ENCODE results near the gene FOXQ1. TPM values are rescaled to one million over a fixed set of nuclear protein-coding genes. Genes with fewer than 3 reads are reported as not detected.
"Not testable (repeated sequence)": the region's sequence is repeated elsewhere in the genome, so short reads cannot be mapped to it uniquely, and the experiment has no call there.

FOXQ1 gene
- total RNA-seq, 1 donor = not detected

- DNase-seq (ENCODE audit: low read depth in 2 of 3, low spot score in 2 of 3) = no peak
Measured at GRCh38 chr6:1318036-1318435, 6.1 kb downstream of the FOXQ1 start.

GRCh38 chr6:1318584-1318983 lies 6.7 kb downstream of the FOXQ1 start:
- not testable (repeated sequence) for DNase-seq (ENCODE audit: low read depth in 2 of 3, low spot score in 2 of 3)

- DNase-seq (ENCODE audit: low read depth in 2 of 3, low spot score in 2 of 3) = no peak
Measured at GRCh38 chr6:1321738-1322137, 9.8 kb downstream of the FOXQ1 start.

DNA sequence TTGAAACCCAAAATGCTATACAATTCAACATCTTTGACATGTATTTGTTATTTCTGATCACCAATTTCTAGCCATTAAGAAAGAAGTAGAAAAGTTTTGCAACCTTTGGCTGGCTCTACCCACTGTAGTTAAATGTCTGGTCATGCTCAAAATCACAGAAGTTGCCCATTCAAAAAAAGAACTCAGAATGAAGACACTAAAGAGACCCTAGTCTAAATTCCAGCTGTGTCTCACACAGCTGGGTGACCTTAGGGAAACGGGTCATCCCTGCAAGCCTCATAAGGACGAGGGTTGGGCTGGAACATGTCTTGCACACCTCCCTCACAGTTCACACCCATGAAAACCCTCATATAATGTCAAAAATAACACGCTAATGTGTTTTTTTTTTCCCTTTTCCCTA lies 10.3 kb downstream of the FOXQ1 start:
- DNase-seq (ENCODE audit: low read depth in 2 of 3, low spot score in 2 of 3) = no peak

- no peak for DNase-seq (ENCODE audit: low read depth in 2 of 3, low spot score in 2 of 3)
Measured at GRCh38 chr6:1322696-1323219, 10.9 kb downstream of the FOXQ1 start.

DNA sequence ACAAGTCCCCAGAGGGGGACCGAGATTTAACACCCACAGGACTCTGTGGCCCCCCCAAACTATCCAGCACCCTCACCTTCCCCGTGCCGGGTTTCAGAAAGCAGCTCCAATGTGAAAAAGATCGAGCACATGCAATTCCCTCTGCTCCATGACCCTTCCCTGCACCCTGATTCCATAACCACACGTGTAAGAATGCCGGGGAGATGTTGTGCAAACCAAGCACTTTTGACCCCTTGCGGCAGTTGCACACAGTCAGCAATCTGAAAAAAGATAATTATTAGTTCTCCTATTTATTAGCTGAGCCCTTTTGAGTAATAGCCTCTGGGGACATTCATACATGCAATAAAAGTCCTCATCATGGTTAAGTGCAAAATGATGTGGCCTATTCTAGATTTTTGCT lies 13.0 kb downstream of the FOXQ1 start:
- DNase-seq (ENCODE audit: low read depth in 2 of 3, low spot score in 2 of 3) = no peak

DNA sequence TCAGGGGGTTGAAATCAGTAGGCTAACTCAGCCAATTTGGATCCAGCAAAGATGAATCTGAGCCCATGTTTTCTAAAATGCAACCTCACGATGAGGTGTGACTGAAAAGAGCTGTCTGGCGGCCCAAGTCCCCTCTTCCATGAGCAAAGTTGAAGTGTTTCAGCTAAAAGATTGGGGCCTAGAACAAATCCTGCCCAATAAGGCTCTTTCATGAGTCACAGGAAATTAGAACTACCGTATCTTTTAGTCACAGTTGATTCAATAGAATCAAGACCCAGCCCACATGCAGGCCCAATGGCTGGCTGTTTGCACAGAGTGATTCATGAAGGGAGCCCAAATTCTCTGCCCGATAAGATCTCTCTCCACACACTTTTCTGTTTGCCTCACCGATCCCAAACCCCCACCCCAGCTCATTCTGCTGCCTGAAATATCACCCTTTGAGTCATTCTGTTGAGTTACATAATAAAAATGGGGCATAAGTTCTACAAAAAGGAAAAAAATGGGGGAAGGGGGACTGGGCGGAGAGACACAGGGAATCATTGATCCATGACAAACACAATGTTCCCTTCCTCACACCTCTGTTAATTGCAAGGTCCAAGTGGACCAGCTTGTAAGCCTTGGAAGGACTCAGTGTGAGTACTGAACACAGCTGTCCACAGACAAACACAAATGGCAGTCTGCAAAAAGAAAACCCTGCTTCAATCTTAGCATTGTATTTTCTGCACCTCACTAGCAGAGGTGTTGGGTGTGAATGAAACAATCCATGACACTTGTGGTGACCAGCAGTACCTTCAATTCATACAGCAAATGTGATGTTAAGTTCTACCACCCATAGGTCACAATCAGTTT lies 13.8 kb downstream of the FOXQ1 start:
- DNase-seq (ENCODE audit: low read depth in 2 of 3, low spot score in 2 of 3) = no peak

DNA sequence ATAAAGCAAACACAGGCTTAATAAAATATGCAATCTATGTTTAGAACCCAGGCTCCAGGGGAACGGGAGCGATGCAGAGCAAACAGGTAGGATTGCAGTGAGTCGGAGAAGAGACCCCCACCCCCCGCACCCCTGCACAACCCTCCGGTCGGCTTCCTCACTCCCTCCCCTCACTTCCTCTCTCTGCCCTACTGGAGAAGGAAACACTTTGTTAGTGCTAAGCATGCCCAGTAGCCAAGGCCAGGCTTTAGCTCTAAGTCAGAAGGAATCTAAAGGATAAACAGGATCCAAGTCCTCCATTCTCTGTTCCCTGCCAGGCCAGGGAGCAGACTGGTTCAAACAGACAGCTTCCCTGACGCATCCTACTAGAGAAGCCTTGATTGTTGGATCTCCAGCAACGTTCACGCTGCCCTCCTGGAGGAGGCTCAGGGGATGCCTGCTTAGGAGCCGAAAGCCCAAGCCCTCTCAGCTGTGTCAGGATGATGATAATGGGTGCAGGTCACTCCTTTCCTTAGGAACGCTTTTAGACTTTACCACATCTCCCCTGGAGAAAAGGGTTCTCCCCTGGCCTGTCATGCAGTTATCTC lies 14.7 kb downstream of the FOXQ1 start:
- DNase-seq (ENCODE audit: low read depth in 2 of 3, low spot score in 2 of 3) = no peak

DNA sequence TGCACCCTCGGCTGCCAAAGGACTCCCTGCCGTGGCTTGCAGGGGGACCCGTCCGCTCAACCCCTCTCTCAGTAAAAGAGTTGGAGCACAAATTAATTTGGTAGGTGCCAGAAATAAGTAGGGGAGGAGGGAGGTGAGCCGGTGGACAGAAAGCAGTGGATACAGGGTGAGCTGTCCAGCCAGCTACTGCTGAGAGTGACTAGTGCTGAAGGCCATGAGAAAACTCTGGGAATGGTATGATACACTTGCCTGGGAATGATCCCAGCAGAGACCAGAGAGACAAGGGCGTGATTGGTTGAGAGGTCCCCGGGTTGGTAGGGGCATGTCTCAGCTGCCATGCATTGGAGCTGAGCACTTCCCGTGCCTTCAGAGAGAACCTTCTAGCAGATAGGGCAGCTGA lies 15.7 kb downstream of the FOXQ1 start:
- no peak for DNase-seq (ENCODE audit: low read depth in 2 of 3, low spot score in 2 of 3)

GRCh38 chr6:1328129-1328800 lies 16.4 kb downstream of the FOXQ1 start:
- no peak for DNase-seq (ENCODE audit: low read depth in 2 of 3, low spot score in 2 of 3)

DNA sequence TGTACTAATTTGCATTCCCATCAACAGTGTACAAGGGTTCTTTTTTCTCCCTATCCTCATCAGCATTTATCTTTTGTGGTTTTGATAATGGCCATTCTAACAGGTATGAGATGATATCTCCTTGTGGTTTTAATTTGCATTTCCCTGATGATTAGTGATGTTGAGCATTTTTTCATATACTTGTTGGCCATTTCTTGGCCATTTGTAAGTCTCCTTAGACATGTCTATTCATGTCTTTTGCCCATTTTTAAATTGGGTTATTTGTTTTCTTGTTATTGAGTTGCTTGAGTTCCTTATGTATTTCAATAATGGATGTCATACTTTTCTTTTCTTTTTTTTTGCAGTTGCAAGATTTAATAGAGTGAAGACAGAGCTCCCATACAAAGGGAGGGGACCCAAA lies 17.8 kb downstream of the FOXQ1 start:
- DNase-seq (ENCODE audit: low read depth in 2 of 3, low spot score in 2 of 3) = no peak

DNA sequence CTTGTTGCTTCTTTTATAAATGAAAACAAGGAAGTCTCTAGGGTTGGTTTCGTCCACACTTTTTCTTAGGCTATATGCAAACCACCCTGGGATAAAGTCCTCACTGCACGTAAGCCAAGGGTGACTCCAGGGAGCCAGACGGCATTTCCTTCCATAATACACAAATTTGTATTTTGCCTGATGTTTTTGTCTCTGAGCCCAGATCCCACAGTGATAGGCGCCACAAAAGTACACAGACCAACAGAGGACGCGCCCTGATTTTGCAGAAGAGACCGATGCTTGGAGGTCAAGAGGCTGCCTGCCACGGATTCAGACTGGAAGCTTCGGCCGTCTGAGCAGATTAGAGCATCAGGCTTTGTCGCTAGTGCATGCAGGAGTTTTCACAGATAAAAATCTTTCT lies 22.8 kb downstream of the FOXQ1 start:
- DNase-seq (ENCODE audit: low read depth in 2 of 3, low spot score in 2 of 3) = no peak

GRCh38 chr6:1335367-1336037 lies 23.6 kb downstream of the FOXQ1 start:
- DNase-seq (ENCODE audit: low read depth in 2 of 3, low spot score in 2 of 3) = no peak

GRCh38 chr6:1336246-1336843 lies 24.4 kb downstream of the FOXQ1 start:
- no peak for DNase-seq (ENCODE audit: low read depth in 2 of 3, low spot score in 2 of 3)

- DNase-seq (ENCODE audit: low read depth in 2 of 3, low spot score in 2 of 3) = no peak
Measured at GRCh38 chr6:1337791-1338190, 25.9 kb downstream of the FOXQ1 start.

- DNase-seq (ENCODE audit: low read depth in 2 of 3, low spot score in 2 of 3) = no peak
Measured at GRCh38 chr6:1346101-1346500, 34.2 kb downstream of the FOXQ1 start.

- DNase-seq (ENCODE audit: low read depth in 2 of 3, low spot score in 2 of 3) = no peak
Measured at GRCh38 chr6:1346558-1347091, 34.7 kb downstream of the FOXQ1 start.

DNA sequence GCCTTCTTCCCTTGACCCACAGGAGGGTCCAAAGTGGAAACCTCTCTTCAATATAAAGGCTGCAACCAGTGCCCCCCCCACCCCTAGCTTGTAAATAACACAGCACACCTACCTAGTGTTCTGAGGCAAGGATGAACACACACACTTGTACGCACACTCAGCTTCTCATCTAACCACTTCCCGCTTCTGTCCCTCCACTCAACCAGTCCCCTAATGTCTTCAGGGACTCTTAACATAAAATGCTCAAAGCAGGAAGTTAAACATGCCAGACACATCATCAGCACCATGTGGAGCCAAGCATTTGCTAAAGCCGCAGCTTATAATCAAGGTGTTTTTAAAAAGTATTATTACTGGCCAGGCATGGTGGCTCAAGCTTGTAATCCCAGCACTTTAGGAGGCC lies 35.3 kb downstream of the FOXQ1 start:
- DNase-seq (ENCODE audit: low read depth in 2 of 3, low spot score in 2 of 3) = no peak

DNA sequence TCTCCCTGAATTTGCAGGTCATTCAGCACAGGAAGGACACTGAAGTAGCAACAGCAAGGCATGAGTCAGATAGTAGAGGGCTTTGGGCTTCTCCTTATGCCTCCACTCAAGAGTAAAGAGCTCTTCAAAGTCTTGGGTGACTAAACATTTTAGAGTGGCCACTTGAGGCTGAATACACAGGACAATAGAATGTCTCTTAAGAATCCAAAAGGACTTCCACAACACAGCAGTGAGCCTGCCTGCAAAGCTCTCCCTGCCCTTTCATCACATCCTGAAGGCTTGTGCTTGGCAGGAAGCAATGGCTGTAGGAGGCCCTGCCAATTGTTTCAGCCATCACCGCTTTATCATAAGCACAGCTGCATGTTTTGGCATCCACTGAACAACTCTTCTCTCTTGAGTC lies 36.8 kb downstream of the FOXQ1 start:
- DNase-seq (ENCODE audit: low read depth in 2 of 3, low spot score in 2 of 3) = no peak

GRCh38 chr6:1349655-1350054 lies 37.8 kb downstream of the FOXQ1 start:
- no peak for DNase-seq (ENCODE audit: low read depth in 2 of 3, low spot score in 2 of 3)
